Measurements from ENCODE around the gene TGFBR3.

Gene TGFBR3

GRCh38 chr1:91696321-91696720 is 189.6 kb downstream of the TGFBR3 start:
- H3K4me1 ChIP-seq (ENCODE audit: control insufficient read depth, insufficient read depth, low read length) = no peaks in the 10 kb centered on the region
- H3K36me3 ChIP-seq (ENCODE audit: control insufficient read depth in 2 of 2, insufficient read depth in 1 of 2, low read length in 2 of 2) = peaks cover 0 to 6% of the 10 kb centered on the region in 2 experiments; a peak in 2 of 3 replicates
- ChIA-PET POLR2A (no interaction called here), CTCF (interaction anchor here (0.9 kb wide), 1 partner anchor 536 kb away, joined by 3 read pairs; no protein-coding TSS in a partner anchor)
- TF ChIP-seq ZNF670 (tag by site-specific recombination; IDR thresholded peaks at IDR 0.05; ENCODE audit: low read depth) = no peak
- TF ChIP-seq ZNF561 (tag by site-specific recombination; IDR thresholded peaks at IDR 0.05; ENCODE audit: borderline replicate concordance) = no peak
- no peak for TF ChIP-seq ZNF423 (tag by site-specific recombination; IDR thresholded peaks at IDR 0.05)
- TF ChIP-seq MZF1 (tag by site-specific recombination; IDR thresholded peaks at IDR 0.05; ENCODE audit: borderline replicate concordance) = no peak
- TF ChIP-seq ZNF184 (tag by site-specific recombination; IDR thresholded peaks at IDR 0.05) = no peak
- TF ChIP-seq, protein P1, sequence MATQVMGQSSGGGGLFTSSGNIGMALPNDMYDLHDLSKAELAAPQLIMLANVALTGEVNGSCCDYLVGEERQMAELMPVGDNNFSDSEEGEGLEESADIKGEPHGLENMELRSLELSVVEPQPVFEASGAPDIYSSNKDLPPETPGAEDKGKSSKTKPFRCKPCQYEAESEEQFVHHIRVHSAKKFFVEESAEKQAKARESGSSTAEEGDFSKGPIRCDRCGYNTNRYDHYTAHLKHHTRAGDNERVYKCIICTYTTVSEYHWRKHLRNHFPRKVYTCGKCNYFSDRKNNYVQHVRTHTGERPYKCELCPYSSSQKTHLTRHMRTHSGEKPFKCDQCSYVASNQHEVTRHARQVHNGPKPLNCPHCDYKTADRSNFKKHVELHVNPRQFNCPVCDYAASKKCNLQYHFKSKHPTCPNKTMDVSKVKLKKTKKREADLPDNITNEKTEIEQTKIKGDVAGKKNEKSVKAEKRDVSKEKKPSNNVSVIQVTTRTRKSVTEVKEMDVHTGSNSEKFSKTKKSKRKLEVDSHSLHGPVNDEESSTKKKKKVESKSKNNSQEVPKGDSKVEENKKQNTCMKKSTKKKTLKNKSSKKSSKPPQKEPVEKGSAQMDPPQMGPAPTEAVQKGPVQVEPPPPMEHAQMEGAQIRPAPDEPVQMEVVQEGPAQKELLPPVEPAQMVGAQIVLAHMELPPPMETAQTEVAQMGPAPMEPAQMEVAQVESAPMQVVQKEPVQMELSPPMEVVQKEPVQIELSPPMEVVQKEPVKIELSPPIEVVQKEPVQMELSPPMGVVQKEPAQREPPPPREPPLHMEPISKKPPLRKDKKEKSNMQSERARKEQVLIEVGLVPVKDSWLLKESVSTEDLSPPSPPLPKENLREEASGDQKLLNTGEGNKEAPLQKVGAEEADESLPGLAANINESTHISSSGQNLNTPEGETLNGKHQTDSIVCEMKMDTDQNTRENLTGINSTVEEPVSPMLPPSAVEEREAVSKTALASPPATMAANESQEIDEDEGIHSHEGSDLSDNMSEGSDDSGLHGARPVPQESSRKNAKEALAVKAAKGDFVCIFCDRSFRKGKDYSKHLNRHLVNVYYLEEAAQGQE (tag by site-specific recombination; IDR thresholded peaks at IDR 0.05) = no peak
- no peak for TF ChIP-seq ZNF302 (tag by site-specific recombination; IDR thresholded peaks at IDR 0.05; ENCODE audit: low read depth)
- TF ChIP-seq, protein P2, sequence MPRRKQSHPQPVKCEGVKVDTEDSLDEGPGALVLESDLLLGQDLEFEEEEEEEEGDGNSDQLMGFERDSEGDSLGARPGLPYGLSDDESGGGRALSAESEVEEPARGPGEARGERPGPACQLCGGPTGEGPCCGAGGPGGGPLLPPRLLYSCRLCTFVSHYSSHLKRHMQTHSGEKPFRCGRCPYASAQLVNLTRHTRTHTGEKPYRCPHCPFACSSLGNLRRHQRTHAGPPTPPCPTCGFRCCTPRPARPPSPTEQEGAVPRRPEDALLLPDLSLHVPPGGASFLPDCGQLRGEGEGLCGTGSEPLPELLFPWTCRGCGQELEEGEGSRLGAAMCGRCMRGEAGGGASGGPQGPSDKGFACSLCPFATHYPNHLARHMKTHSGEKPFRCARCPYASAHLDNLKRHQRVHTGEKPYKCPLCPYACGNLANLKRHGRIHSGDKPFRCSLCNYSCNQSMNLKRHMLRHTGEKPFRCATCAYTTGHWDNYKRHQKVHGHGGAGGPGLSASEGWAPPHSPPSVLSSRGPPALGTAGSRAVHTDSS (tag by site-specific recombination; IDR thresholded peaks at IDR 0.05) = no peak
- no peak for TF ChIP-seq ZNF48 (tag by site-specific recombination; IDR thresholded peaks at IDR 0.05)
- TF ChIP-seq ZNF433 (tag by site-specific recombination; IDR thresholded peaks at IDR 0.05; ENCODE audit: low read depth) = no peak
- no peak for TF ChIP-seq BCL11B (tag by site-specific recombination; IDR thresholded peaks at IDR 0.05; ENCODE audit: low read depth)
- H3K4me3 ChIP-seq (ENCODE audit: low read depth, low read length) = no peak overlapping the region
- no peak overlapping the region for H3K27ac ChIP-seq (ENCODE audit: extremely low read depth, low read depth, low read length)
- H3K9me3 ChIP-seq (ENCODE audit: control insufficient read depth, insufficient read depth, low read depth, low read length) = no peaks in the 10 kb centered on the region

DNA sequence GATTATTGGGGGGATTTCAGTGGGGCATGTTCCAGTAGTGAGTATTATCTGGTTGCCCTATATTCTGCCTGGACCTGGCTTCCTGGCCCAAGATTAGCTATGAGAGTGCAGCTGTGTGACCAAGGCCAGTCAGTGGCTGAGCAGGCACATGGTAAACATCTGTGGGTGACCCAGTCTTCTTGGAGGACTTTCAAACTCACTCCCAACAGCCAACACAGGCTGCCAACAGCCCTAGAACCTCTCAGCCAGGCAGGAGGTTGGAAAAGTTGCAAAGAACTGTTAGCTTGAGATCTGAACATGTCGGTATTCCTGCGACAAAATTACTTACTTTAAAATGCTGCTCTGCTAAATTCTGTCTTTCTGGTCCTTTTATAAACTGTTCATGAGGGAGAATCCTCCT is 192.4 kb downstream of the TGFBR3 start:
- peaks cover 0 to 6% of the 10 kb centered on the region in 2 experiments; a peak in 2 of 3 replicates for H3K36me3 ChIP-seq (ENCODE audit: control insufficient read depth in 2 of 2, insufficient read depth in 1 of 2, low read length in 2 of 2)
- CTCF ChIA-PET = interaction anchor here (0.6 kb wide), 1 partner anchor 35 kb away, joined by 5 read pairs; no protein-coding TSS in a partner anchor
- 0 out of 2 replicates have a peak, but pooled peaks cover 4% of the 10 kb centered on the region for H3K4me1 ChIP-seq (ENCODE audit: control insufficient read depth, insufficient read depth, low read length)
- H3K27ac ChIP-seq (ENCODE audit: extremely low read depth, low read depth, low read length) = no peak overlapping the region
- TF ChIP-seq SP3 (tag by site-specific recombination; IDR thresholded peaks at IDR 0.05) (no peak), ZNF792 (tag by site-specific recombination; IDR thresholded peaks at IDR 0.05) (no peak), ZNF555 (tag by site-specific recombination; conservative IDR thresholded peaks at IDR 0.05) (no peak), ZNF600 (tag by site-specific recombination; IDR thresholded peaks at IDR 0.05) (no peak), ZNF580 (tag by site-specific recombination; IDR thresholded peaks at IDR 0.05) (no peak), ZNF664 (tag by site-specific recombination; IDR thresholded peaks at IDR 0.05) (no peak), ZNF658 (tag by site-specific recombination; IDR thresholded peaks at IDR 0.05) (no peak)
- TF ChIP-seq, protein P3, sequence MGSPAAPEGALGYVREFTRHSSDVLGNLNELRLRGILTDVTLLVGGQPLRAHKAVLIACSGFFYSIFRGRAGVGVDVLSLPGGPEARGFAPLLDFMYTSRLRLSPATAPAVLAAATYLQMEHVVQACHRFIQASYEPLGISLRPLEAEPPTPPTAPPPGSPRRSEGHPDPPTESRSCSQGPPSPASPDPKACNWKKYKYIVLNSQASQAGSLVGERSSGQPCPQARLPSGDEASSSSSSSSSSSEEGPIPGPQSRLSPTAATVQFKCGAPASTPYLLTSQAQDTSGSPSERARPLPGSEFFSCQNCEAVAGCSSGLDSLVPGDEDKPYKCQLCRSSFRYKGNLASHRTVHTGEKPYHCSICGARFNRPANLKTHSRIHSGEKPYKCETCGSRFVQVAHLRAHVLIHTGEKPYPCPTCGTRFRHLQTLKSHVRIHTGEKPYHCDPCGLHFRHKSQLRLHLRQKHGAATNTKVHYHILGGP (tag by site-specific recombination; IDR thresholded peaks at IDR 0.05) = no peak
- POLR2A ChIA-PET = no interaction called here
- no peaks in the 10 kb centered on the region for H3K9me3 ChIP-seq (ENCODE audit: control insufficient read depth, insufficient read depth, low read depth, low read length)
- no peak overlapping the region for H3K4me3 ChIP-seq (ENCODE audit: low read depth, low read length)
